ENCODE measurements around the gene CACNG7.

Gene CACNG7

GRCh38 chr19:53879140-53880081 is 29.7 kb upstream of the CACNG7 start:
- peak; percentile 83 for DNase-seq (ENCODE audit: low read depth)

GRCh38 chr19:53880711-53881481 is 28.2 kb upstream of the CACNG7 start:
- no peak for DNase-seq (ENCODE audit: low read depth)

GRCh38 chr19:53881482-53882390 is 27.3 kb upstream of the CACNG7 start, which contains the start of gene PRKCG:
Gene PRKCG (plus strand): TSS chr19:53882197. CDS start chr19:53882495, 298 bp downstream.
- peak; percentile 32 for DNase-seq (ENCODE audit: low read depth)

GRCh38 chr19:53882391-53883050 is 26.6 kb upstream of the CACNG7 start:
- DNase-seq (ENCODE audit: low read depth): no peak

GRCh38 chr19:53883231-53883661 is 25.8 kb upstream of the CACNG7 start:
- DNase-seq (ENCODE audit: low read depth): no peak

GRCh38 chr19:53883741-53884140 is 25.3 kb upstream of the CACNG7 start:
- DNase-seq (ENCODE audit: low read depth): no peak

GRCh38 chr19:53884256-53884655 is 24.8 kb upstream of the CACNG7 start:
- DNase-seq (ENCODE audit: low read depth): no peak

- DNase-seq (ENCODE audit: low read depth): no peak
Observed at GRCh38 chr19:53885036-53885435, 24.0 kb upstream of the CACNG7 start.

- DNase-seq (ENCODE audit: low read depth): no peak
Observed at GRCh38 chr19:53892301-53892980, 16.6 kb upstream of the CACNG7 start.

GRCh38 chr19:53892981-53893325 is 16.1 kb upstream of the CACNG7 start:
- no peak for DNase-seq (ENCODE audit: low read depth)

- no peak for DNase-seq (ENCODE audit: low read depth)
Observed at GRCh38 chr19:53894707-53895106, 14.4 kb upstream of the CACNG7 start.

- DNase-seq (ENCODE audit: low read depth): no peak
Observed at GRCh38 chr19:53896682-53897081, 12.4 kb upstream of the CACNG7 start.

GRCh38 chr19:53897459-53897858 is 11.6 kb upstream of the CACNG7 start:
- DNase-seq (ENCODE audit: low read depth): no peak

GRCh38 chr19:53898166-53898565 is 10.9 kb upstream of the CACNG7 start:
- no peak for DNase-seq (ENCODE audit: low read depth)

GRCh38 chr19:53898636-53899341 is 10.3 kb upstream of the CACNG7 start:
- DNase-seq (ENCODE audit: low read depth): no peak

GRCh38 chr19:53900191-53900860 is 8.8 kb upstream of the CACNG7 start:
- DNase-seq (ENCODE audit: low read depth): no peak

GRCh38 chr19:53903055-53903680 is 5.9 kb upstream of the CACNG7 start:
- DNase-seq (ENCODE audit: low read depth): no peak

GRCh38 chr19:53904909-53905308 is 4.2 kb upstream of the CACNG7 start:
- DNase-seq (ENCODE audit: low read depth): no peak

GRCh38 chr19:53905787-53906186 is 3.3 kb upstream of the CACNG7 start:
- DNase-seq (ENCODE audit: low read depth): no peak

Data from stimulated activated CD8-positive, alpha-beta memory T cell treated with anti-CD3 and anti-CD28 coated beads, Interleukin-4, amount 100 ng/mL, for 24 hours (primary cell).